Vagina (tissue), 2 donors: ENCODE results near the gene SP140L.

Source experiments
- POLR2A ChIP-seq, 2 donors: fragments of 450-650 bp; IDR thresholded peaks; one replicate each; pipeline ENCODE4 v1.6.1; 2017; ENCODE audit warnings: antibody characterized with exemption in 2 of 2, mild to moderate bottlenecking in 2 of 2, moderate library complexity in 2 of 2
- POLR2AphosphoS5 ChIP-seq, 2 donors: sonication (generic); formaldehyde crosslinking; IDR thresholded peaks; one replicate each; pipeline ENCODE4 v1.9.0; 2017; ENCODE audit warnings: antibody characterized with exemption in 2 of 2, mild to moderate bottlenecking in 2 of 2, low read depth in 1 of 2; ENCODE audit not compliant: insufficient read depth in 1 of 2
- TF ChIP-seq, protein P1 (sequence below), 3 experiments: fragments of 450-650 bp in 2 of 3; fragments of 200-600 bp in 1 of 3; sonication (generic) in 1 of 3; IDR thresholded peaks; one replicate each; pipeline ENCODE4 v1.5.1; 2017 to 2019; ENCODE audit warnings: antibody characterized with exemption in 3 of 3, mild to moderate bottlenecking in 2 of 3, moderate library complexity in 2 of 3

DNA sequence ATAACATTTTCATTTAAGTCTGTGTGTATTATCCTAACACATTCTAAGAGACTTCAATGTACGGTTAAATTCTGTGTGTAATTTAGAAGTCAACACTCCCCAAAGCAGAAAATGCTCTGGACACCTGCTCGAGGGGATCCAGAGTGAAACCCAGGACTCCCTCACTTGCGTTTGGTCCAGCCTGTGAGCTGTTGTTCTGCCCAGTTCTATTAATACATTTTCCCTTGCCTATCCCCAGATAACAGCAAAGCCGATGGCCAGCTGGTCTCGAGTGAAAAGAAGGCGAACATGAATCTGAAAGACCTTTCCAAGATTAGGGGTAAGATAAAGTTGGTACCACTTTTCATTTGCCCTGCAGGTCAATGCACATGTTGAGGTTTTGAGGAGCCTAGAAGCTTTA lies 58.0 kb downstream of the SP140L start:
- TF ChIP-seq, protein P1, sequence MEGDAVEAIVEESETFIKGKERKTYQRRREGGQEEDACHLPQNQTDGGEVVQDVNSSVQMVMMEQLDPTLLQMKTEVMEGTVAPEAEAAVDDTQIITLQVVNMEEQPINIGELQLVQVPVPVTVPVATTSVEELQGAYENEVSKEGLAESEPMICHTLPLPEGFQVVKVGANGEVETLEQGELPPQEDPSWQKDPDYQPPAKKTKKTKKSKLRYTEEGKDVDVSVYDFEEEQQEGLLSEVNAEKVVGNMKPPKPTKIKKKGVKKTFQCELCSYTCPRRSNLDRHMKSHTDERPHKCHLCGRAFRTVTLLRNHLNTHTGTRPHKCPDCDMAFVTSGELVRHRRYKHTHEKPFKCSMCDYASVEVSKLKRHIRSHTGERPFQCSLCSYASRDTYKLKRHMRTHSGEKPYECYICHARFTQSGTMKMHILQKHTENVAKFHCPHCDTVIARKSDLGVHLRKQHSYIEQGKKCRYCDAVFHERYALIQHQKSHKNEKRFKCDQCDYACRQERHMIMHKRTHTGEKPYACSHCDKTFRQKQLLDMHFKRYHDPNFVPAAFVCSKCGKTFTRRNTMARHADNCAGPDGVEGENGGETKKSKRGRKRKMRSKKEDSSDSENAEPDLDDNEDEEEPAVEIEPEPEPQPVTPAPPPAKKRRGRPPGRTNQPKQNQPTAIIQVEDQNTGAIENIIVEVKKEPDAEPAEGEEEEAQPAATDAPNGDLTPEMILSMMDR (IDR thresholded peaks at IDR 0.05): no peak
- no peak for TF ChIP-seq POLR2AphosphoS5 (IDR thresholded peaks at IDR 0.05; ENCODE audit: insufficient read depth in 1 of 2, low read depth in 1 of 2)
- TF ChIP-seq POLR2A (IDR thresholded peaks at IDR 0.05): no peak
